Testis (tissue), 2 donors: ENCODE results near the gene GAD2.

ENCODE experiments used
- CTCF ChIP-seq, 3 experiments: fragments of 450-650 bp in 2 of 3; fragments of 200-600 bp in 1 of 3; sonication (generic) in 1 of 3; IDR thresholded peaks; one replicate each; pipeline ENCODE4 v1.5.1; 2016 to 2019; ENCODE audit warnings: antibody characterized with exemption in 3 of 3, mild to moderate bottlenecking in 2 of 3, moderate library complexity in 1 of 3
- POLR2A ChIP-seq: fragments of 450-650 bp; IDR thresholded peaks from one replicate; pipeline ENCODE4 v1.6.1; 2017; ENCODE audit warnings: antibody characterized with exemption, mild to moderate bottlenecking, moderate library complexity

GRCh38 chr10:26172131-26172530 is 44.4 kb upstream of the GAD2 start:
- TF ChIP-seq CTCF (IDR thresholded peaks at IDR 0.05) = no peak
- no peak for TF ChIP-seq POLR2A
